ENCODE data around the gene SNX7. TPM values are rescaled to one million over a fixed set of nuclear protein-coding genes. Genes with fewer than 3 reads are reported as not detected.

Gene SNX7
- total RNA-seq, 1 donor from 2014 or later, result 15.8 TPM

DNA sequence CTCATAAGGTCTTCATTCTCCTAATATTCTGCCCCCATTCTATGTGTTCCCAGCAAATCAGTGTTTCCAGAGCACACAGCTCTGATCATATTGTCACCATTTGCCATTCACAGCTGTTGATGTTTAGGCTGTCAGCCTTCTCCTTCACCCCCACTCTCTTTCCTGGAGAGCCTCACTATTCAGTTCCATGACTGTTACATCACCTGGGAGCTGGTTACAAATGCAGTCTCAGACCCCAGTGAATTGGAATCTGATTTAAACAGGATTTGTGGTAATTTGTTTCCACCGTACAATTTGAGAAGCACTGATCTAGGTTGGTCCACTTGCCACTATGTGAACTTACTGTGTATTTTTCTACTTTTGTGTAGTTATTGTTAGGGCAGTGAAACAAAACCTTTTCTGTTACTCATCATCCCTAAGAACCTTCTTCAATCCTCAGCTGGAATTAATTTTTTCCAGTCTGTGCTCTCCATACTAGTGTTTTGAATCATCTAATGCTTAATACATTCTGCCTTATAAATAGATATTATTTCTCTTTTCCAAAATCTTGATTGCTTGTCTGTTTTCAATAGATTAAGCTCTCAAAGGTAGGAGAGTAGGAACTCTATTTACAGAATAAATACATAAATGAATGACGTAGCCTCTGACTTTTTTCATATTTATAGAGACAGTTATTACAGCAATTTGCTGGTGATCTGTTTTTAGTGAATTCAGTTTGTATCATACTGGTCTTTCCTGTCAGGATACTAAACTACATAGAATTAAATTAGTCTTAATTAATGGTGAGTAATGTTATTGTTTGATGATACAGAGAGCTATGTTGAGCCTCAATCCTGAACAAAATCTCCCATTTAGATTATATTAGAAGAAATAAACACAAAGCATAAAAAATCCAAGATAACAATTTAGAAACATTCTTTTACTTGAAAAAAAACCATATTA, 8.1 kb downstream of the SNX7 start:
- H3K4me1 ChIP-seq, result peaks cover 28% of the 10 kb centered on the region
- H3K27me3 ChIP-seq (ENCODE audit: low read depth), result no peaks in the 10 kb centered on the region
- no peaks in the 10 kb centered on the region for H3K36me3 ChIP-seq
- no peaks in the 10 kb centered on the region for H3K9me3 ChIP-seq (replicated peaks)
- no peak for DNase-seq
- no peak for TF ChIP-seq CTCF (IDR thresholded peaks at IDR 0.05; ENCODE audit: borderline replicate concordance)
- intact Hi-C loops (cut with micrococcal nuclease), result no loop called here
- peak overlapping the region; percentile 7 for H3K27ac ChIP-seq (replicated peaks)
- no peak overlapping the region for H3K4me3 ChIP-seq

DNA sequence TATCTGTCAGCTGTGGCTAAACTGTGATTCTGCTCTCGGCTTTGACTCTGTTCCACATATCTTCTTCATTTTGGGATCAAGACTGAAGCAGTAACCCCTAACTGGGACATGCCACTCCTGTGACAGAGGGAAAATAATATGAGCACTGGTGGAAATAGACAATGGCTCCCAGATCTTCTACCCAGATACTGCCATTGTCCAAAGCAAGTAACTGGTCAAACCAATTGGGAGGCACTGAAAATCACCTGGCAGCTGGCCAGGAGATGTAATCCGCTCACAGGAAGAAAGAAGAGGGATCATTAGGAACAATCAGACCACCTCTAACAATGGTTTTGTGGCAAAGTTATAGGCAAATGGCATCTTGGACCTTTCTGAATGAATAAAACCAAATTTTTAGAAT, 10.7 kb downstream of the SNX7 start:
- H3K36me3 ChIP-seq, result no peaks in the 10 kb centered on the region
- TF ChIP-seq CTCF (IDR thresholded peaks at IDR 0.05; ENCODE audit: borderline replicate concordance), result no peak
- no peaks in the 10 kb centered on the region for H3K27me3 ChIP-seq (ENCODE audit: low read depth)
- H3K9me3 ChIP-seq (replicated peaks), result no peaks in the 10 kb centered on the region
- H3K4me3 ChIP-seq, result no peak overlapping the region
- no peak for DNase-seq
- intact Hi-C loops (cut with micrococcal nuclease), result no loop called here
- H3K4me1 ChIP-seq, result peaks cover 28% of the 10 kb centered on the region
- no peak overlapping the region for H3K27ac ChIP-seq (replicated peaks)

DNA sequence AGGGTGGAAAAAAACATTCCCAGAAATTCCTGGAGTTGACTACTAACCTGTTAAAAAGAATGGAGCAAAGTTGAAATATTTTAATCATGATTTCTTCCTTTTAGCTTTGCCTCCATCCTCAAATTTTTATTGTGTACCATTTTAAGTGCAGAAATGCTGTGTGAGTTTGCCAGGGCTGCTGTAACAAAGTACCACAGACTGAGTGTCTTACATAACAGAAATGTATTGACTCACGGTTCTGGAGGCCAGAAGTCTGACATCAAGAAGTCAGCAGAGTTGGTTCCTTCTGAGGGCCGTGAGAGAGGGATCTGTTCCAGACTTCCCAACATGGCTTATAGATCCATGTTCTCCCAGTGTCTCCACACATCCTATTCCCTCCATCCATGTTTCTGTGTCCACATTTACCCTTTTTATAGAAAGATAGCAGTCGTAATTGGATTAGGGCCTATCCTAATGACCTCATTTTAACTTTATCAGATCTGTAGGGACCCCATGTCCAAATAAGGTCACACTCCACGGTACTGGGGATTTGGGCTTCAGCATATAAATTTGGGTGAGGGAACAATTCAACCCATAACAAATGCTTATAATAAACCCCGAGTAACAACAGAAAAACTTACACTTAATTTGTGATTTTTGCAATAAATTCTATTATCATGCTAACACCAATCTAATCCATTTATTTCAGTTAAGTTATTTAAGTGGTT, 12.7 kb downstream of the SNX7 start:
- Histone ChIP-seq H3K4me1 (peaks cover 17% of the 10 kb centered on the region), H3K36me3 (no peaks in the 10 kb centered on the region), H3K27me3 (ENCODE audit: low read depth) (no peaks in the 10 kb centered on the region), H3K9me3 (replicated peaks) (no peaks in the 10 kb centered on the region), H3K27ac (replicated peaks) (no peak overlapping the region), H3K4me3 (no peak overlapping the region)
- no peak for DNase-seq
- no peak for TF ChIP-seq CTCF (IDR thresholded peaks at IDR 0.05; ENCODE audit: borderline replicate concordance)
- intact Hi-C loops (cut with micrococcal nuclease), result no loop called here

- intact Hi-C loops (cut with micrococcal nuclease), result no loop called here
- TF ChIP-seq CTCF (IDR thresholded peaks at IDR 0.05; ENCODE audit: borderline replicate concordance), result no peak
- H3K36me3 ChIP-seq, result no peaks in the 10 kb centered on the region
- no peaks in the 10 kb centered on the region for H3K9me3 ChIP-seq (replicated peaks)
- no peak for DNase-seq
- no peak overlapping the region for H3K27ac ChIP-seq (replicated peaks)
- peaks cover 6% of the 10 kb centered on the region for H3K4me1 ChIP-seq
- no peaks in the 10 kb centered on the region for H3K27me3 ChIP-seq (ENCODE audit: low read depth)
- H3K4me3 ChIP-seq, result no peak overlapping the region
These were observed 13.8 kb downstream of the SNX7 start for GRCh38 chr1:98675282-98675681.

- Histone ChIP-seq H3K9me3 (replicated peaks) (no peaks in the 10 kb centered on the region), H3K27ac (replicated peaks) (no peak overlapping the region), H3K36me3 (no peaks in the 10 kb centered on the region), H3K27me3 (ENCODE audit: low read depth) (no peaks in the 10 kb centered on the region), H3K4me1 (peaks cover 3% of the 10 kb centered on the region), H3K4me3 (no peak overlapping the region)
- intact Hi-C loops (cut with micrococcal nuclease), result no loop called here
- no peak for DNase-seq
- TF ChIP-seq CTCF (IDR thresholded peaks at IDR 0.05; ENCODE audit: borderline replicate concordance), result no peak
These were observed 15.8 kb downstream of the SNX7 start for GRCh38 chr1:98677288-98677687.
